ENCODE data around the gene HJURP.
"Not testable (repeated sequence)": the region's sequence is repeated elsewhere in the genome, so short reads cannot be mapped to it uniquely, and the experiment has no call there.

The HJURP gene, protein sequence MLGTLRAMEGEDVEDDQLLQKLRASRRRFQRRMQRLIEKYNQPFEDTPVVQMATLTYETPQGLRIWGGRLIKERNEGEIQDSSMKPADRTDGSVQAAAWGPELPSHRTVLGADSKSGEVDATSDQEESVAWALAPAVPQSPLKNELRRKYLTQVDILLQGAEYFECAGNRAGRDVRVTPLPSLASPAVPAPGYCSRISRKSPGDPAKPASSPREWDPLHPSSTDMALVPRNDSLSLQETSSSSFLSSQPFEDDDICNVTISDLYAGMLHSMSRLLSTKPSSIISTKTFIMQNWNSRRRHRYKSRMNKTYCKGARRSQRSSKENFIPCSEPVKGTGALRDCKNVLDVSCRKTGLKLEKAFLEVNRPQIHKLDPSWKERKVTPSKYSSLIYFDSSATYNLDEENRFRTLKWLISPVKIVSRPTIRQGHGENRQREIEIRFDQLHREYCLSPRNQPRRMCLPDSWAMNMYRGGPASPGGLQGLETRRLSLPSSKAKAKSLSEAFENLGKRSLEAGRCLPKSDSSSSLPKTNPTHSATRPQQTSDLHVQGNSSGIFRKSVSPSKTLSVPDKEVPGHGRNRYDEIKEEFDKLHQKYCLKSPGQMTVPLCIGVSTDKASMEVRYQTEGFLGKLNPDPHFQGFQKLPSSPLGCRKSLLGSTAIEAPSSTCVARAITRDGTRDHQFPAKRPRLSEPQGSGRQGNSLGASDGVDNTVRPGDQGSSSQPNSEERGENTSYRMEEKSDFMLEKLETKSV

DNA sequence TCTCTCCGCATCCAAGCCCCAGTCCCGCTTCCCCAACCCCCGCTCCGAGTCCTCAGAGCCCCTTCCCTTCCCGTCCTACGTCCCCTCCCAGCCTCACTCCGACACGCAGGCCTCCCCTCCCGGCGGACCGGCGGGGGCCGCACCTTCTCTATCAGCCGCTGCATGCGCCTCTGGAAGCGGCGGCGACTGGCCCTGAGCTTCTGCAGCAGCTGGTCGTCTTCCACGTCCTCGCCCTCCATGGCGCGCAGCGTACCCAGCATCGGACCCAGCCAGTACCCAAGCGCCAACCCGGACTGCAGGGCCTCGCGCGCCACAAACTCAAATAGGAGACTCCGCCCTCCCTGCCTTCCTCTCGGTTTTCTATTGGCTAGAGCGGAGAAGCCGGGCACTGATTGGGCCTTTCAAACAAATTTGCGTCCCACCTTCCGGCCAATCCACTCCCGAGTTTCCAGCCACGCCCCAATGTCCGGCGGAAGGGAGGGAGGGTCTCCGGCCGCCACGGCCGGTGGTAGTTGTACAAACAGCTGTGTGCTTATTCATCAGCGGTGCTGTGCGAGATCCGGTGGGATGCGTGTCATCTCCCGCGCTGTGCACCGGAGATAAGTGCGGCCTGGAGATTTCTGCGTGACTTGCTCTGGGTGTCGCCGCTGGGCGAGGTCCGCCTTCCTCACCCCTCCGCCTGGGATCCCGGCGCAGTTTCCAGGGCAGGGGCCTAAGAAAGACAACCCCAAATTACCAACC, at the start of gene HJURP:
HJURP (minus strand) TSS at position 295 of the 741 bp plus-strand sequence; CDS start at position 260, 35 bp downstream.
- peak; percentile 91 for DNase-seq

DNA sequence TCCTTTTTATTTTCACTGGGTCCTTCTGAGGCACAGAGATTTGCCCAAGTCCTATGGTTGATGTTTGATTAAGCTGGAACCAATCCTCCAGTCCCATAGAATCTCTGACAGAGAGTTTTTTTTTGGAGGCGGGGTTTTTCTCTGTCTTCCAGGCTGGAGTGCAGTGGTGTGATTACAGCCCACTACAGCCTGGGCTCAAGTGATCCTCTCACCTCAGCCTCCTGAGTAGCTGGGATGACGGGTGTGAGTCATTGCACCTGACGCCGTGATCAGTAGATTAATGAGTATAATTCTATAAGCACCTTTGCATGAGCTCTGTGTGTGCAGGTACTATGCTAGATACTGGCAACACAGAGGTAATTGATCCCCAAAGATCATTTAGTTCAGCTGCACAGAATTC, 47.5 kb upstream of the HJURP start:
- no peak for DNase-seq

DNA sequence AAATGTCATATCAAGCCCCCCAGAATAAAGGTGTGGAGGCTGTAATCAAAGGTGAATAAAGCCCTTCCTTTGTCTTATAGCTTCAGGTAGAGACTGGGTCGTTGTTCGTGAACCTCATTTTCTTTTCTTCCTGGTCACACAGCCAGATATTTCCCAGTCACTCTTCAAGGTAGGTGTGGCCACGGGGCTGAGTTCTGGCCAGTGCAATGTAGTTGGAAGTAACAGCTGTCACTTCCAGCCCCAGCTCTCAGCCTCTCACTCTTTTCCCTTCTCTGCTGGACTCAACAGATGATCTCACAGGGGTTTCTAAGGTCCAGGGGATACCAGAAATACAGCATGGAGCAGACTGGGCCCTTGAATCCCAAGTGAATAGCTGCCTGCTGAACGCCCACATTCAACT, 47.0 kb upstream of the HJURP start:
- DNase-seq, result no peak

DNA sequence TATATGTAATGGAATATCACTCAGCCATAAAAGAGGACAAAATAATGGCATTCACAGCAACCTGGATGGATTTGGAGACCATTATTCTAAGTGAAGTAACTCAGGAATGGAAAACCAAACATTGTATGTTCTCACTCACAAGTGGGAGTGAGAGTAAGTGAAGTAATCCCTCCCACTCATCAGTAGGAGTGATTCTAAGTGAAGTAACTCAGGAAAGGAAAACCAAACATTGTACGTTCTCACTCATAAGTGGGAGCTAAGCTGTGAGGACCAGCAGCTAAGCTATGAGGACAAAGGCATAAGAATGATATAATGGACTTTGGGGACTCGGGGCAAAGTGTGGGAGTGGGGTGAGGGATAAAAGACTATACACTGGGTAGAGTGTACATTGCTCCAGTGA, 41.9 kb upstream of the HJURP start:
- not testable (repeated sequence) for DNase-seq

DNA sequence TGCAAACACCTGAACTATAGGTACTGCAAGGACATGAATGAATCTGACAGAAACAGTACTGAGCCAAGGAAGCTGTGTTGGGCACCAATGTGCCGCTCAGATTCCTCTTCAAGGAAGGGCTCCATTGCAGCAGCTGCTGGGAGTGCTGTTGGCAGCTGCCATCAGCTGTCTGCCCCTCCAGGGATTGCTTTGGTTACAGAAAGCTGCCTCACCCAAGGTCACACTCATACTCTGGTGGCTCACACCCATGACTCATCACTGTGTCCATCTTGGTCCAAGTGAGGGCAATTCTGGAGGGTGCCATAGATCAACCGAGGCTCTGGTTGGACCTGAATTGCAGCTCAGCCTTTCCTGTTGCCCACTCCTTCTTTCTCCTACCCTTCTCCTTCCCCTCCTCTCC, 38.5 kb upstream of the HJURP start:
- DNase-seq, result no peak

DNA sequence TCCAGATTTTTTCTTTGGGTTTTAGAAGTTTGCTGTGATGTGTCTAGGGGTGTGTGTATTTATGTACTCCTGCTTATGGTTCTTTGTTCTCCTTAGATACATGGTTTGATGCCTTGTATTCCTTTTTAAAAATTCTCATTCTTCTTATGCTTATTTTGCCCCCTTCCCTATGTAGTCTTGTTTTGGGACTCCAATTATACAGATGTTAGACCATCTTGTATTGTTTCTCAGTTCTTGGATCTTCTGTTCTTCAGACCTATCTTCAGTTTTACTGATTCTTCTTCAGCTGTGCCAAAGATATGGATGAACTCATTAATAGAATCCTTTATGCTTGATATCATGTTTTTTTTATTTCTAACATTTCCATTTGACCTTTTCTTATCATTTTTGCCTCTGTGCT, 28.0 kb upstream of the HJURP start:
- no peak for DNase-seq

DNA sequence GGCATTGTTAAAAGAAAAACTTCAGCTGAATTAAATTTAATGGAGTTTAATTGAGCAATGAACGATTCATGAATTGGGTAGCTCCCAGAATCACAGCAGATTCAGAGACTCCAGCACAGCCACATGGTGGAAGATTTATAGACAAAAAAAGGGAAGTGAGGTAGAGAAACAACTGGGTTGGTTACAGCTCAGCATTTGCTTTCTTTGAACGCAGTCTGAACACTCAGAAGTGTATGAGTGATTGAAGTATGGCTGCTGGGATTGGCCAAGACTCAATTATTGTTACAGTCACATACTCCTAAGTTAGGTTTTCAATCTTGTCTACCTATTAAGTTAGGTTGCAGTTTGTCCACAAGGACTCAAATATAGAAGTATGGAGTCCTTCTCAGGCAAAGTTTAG, 17.8 kb upstream of the HJURP start:
- not testable (repeated sequence) for DNase-seq

DNA sequence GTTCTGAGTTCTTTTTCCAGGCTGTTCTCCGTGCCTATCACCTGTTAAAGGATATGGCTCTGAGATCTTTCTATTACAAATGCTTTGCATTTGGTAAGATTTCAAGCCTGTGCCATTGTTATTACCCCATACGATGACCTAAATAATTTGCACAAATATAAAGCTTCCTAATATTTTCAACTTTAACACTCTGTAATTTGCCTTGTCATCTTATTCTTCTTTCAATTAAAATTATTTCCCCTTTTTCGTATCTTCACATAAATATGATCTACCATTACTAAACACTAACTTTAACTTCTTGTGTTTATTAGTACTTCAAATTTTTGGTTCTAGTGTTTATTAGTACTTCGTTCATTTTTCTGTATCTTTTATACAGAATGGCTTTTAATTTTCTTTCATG, 17.1 kb upstream of the HJURP start:
- no peak for DNase-seq

DNA sequence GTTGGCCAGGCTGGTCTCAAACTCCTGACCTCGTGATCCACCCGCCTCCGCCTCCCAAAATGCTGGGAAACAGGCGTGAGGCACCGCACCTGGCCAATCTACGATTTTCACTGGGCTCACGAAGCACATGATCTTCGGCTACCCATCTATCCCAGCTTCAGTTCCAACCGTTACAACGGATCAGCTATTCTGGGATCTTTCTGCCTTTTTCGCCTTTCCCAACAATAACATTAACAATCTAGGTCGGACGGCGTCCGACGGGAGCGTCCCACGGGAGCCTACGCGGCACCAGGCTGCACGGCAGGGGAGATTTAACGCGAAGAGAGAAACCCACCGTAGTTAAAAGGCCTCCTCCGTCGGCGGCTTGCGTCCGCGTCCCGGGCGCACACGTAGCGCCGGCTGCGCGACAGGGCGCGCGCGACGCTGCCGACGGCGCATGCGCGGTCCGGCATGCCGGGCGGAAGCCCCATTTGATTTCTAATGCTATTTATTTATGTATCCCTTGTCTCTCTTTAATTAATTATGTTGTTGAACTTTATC, 13.7 kb upstream of the HJURP start, which contains the start of gene MSL3B:
MSL3B (minus strand) TSS at position 394 of the 540 bp plus-strand sequence.
- peak; percentile 17 for DNase-seq

DNA sequence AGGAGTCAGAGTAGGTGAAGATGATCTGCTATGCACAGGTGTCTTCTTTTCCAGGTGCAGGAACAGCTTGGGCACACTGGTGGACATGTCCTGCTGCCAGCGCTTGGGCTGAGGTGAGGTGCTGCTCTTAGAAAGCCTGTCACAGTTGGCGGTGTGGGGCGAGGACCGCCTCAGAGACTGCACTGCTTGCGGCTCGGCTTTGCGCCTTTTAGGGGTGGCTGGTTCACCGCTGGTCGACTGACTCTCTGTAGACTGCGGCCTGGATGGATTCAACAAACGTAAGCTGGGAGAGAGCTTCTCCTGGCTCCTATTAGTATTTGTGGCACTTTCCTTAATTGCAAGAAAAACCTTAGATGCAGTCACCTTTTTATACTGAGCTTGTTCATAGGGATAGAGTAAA, 12.1 kb upstream of the HJURP start:
- DNase-seq, result no peak

DNA sequence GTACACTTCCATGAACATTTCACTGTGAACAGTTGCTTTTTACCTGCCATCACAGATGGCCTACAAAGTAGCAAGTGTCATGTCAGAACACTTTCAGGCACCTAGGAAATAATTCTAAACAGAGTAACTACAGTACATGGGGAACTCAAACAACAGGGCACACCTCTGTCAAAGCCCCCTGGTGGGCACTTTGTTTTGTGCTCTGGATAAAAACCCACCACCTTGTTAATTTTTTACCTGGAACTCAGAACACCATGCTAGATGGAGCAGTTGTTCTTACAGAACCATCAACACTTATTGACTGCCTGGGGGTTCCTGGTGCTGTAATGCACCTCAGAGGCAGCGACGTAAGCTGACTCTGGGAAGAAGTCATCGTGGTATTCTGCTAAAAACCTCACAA, 11.5 kb upstream of the HJURP start:
- no peak for DNase-seq

DNA sequence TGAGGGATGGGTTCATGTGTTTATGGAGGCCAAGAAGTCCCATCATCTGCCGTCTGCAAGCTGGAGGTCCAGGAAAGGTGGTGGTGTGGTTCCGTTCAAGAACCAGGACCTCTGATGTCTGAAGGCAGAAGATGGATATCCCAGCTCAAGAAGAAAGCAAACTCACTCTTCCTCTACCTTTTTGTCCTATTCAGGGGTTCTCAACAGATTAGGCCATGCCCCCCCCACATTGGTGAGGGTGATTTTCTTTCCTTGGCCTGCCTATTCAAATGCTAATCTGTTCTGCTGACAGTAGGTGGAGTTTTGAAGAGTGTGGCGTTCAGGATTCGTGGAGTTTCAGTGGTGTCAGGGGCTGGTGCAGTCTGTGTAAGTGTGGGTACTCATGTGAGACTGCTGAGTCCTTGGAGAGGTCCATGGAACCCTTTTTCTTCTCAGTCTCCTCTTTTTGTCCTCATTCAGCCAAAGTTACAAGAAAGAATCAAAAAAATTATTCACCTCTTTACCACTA, 8.0 kb upstream of the HJURP start:
- DNase-seq, result no peak

DNA sequence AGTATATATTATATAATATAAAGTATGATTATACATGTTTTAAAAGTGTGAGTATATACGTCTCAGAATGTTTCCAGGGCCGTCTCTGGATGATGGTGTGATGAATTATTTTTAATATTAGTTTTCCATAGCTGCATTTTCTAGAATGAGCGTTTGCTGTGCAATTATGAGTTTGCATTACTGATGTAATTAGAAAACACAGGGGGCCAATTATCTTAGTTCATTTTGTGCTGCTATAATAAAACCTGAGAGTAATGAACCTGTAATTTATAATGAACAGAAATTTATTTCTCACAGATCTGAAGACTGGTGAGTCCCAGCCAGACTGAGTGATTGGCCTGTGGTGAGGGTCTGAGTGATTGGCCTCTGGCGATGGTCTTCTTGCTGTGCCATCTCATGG, 4.0 kb upstream of the HJURP start:
- DNase-seq, result no peak

DNA sequence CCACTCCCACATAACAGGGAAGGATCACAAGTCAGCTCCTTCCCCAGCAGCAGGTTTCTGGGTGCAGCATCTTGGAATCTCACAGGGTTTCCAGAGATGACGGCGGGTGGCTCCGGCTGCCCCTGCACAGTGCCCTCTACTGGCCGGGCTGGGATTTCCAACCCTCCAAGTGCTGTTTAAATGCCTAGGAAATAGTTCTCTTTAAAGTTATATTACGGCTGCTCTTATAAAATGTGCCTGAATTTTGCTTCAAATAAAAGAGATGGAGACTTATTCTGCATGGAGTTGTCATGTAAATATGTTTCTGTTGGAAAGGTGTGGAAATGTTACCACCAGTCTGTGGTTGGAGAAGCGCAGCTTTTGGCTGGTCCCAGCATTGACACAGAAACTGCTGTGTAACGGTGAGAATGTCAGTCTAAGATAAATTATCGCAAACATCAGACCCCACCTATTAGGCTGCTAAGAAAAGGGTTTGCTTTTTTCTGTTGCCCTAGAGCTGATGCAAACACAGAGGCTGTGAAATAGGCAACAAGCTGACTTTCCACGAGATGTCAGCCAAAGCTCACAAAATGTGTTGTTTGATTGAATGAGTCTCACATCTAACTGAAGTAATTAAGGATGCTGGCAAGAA, 3.3 kb upstream of the HJURP start:
- no peak for DNase-seq

DNA sequence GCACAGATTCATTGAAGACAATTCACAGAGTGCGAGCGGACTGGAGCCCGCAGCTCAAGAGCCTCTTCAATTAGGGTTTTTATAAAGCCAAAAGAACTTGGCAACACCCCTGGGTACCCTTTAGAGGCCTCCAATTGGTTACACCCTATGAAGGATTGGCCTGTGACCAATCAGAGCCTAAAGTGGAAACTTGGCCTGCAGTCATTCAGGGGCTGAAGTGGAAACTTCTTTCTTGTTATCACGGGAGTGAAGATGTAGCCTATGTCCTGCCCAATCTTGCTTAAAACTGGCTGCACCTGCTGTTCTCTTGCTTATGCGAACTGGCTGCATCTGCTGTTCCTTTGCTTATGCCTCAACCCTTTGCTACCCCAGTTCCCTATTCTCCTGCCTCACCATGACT, 1.8 kb upstream of the HJURP start:
- DNase-seq, result no peak

DNA sequence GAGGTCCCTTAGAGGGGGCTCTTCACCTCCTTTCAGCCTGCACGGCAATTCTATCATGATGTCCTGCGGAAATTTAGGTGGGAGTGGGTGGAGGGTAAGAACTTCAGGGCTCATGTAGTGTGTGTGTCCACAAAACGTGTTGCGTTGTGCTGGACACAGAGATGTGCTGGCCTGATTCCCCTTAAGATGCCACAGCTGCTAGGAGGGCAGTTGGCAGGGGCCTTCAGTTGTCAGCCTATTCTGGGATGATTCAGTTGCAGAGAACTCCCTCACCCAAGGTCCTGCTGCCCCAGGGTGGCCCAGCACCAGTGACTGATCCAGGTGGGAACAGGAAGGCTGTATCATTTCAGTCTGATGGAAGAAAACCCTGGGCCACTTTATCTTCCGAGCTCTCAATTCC, 1.0 kb upstream of the HJURP start:
- no peak for DNase-seq

DNA sequence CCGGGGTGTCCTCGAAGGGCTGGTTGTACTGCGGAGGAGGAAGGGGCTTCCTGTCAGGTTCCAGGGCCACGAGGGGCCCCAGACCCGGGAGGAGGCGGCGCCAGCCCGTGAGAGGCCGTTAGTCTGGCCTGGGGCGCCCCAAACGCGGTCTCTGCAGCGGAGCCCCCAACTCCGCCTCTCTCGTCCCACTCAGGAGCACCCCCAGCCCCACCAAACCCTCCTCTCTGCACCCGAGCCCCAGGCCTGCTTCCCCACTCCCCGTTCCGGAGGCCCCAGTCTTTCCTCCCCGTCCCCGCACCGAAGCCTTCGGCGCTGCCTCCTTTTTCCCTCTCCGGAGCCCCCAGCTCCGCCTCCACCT, 473 bp downstream of the HJURP start:
- DNase-seq, result no peak

DNA sequence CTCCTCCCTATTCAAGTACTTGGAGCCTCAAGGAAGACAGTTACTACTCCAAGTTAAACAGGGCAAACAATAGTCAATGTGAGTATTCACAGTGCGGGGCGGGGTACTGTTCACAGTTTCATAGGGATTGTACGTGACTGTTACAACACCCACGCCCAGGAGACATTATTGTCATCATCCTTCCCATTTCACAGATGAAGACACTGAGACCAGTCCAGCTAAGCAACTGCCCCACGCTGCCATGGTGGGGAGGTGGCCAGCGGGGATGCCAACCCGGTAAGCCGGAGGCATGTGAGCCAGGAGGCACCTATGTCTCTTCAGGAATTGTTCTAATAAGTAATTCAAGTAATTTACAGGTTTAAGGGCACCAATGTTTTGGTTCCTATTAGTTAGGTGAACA, 982 bp downstream of the HJURP start:
- no peak for DNase-seq

DNA sequence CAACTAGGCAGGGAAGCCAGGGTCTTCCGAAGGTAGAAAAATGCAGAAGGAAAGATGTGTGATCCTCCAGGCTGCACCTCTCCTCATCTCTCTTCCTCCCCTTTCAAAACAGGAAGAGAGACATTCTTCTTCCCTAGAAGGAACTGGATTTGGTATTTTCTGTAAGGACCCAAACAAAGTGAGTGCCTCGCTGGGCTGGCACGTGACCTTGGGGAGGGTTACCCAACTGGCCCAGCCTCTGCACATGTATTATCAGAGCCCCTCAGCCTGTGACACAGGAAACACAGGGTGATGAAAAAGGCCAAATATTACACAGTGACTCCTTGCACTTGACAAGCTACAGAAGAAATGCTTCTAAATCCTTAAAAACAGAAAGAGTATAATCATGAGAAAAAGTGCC, 2.3 kb downstream of the HJURP start:
- DNase-seq, result no peak

DNA sequence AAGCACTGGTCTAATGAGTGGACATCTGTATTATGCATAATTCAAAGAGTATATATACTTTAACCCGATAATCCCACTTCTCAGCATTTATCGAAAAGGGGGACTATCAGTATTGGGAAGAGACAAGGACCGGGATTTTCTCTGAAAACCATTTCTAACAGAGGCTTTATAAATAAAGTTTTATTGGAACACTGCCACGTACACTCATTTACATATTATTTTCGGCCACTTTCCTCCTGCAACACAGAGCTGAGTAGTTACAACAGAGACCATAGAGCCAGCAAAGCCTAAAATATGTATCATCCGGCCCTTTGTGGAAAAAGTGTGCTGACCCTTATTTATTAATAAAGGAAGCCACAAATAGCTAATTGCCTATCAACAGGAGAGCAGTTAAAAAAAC, 3.2 kb downstream of the HJURP start:
- no peak for DNase-seq

DNA sequence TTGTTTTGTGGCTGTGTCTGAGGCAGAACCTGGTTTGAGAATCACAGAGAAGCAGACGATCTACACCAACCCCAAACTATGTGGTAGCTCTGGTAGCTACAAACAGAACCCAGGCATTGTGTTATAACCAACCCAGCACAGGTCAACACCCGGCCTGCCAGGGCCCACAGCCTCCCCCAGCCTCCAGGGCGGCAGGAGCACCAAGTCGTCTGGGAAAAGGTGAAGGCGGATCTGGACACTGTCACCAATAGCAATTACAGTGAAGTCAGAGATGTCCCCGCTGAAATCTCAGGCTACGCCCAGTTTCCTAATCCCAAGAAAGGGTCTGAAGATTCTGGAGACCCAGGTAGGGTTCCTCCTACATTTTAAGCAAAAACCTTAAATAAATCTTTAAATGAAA, 3.6 kb downstream of the HJURP start:
- DNase-seq, result no peak

DNA sequence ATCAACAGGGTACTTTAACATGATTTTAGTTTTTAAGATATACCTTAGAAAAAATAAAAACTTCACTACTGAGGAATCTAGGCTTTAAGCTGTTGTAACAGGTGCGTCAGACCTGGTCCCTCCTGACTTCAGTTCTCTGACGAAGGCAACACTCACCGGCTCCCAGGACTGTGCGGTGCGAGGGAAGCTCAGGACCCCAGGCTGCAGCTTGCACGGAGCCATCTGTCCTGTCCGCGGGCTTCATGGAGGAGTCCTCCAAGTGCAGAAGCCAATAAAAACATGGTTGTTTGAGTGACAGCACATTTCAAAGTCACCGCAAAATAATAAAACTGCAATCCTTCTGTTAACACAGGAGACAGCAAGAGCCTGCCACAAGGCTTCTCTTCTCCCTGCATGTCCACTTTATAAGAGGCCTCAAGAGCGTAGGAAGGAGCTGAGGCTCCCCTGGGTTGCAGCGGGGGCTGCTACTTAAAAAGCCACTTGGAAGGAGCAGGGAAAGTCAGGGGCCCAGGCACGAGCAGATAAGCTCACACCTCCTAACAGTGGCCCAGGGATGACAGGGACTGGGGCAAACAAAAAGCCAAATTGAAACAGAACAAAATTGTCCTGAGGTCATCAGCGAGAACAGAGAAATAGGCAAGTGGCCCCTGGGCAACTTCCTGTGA, 4.6 kb downstream of the HJURP start:
- no peak for DNase-seq

Measured in NCI-H1694 (cell line).